Left lung (tissue), 10 donors: ENCODE results near the gene MYOCOS. TPM values are rescaled to one million over a fixed set of nuclear protein-coding genes. Genes with fewer than 3 reads are reported as not detected.
"Not testable (repeated sequence)": the region's sequence is repeated elsewhere in the genome, so short reads cannot be mapped to it uniquely, and the experiment has no call there.

Source experiments
- ATAC-seq: fragments of 200-7000 bp; cut with Tn5 transposase; one replicate; pipeline ENCODE4 v1.9.1; 2020; ENCODE audit warnings: moderate library complexity
- DNase-seq, 4 donors: peaks; one replicate each; pipeline ENCODE4 v3.0.0-alpha.2; 2013 to 2020
- H3K27ac ChIP-seq, 2 donors: fragments of 200-600 bp; sonication (generic) in 1 of 2; one replicate each; pipeline versions ENCODE4 v1.5.0 to v1.8.0; 2020 to 2021
- H3K27me3 ChIP-seq, 2 donors: fragments of 200-600 bp; sonication (generic) in 1 of 2; one replicate each; pipeline versions ENCODE4 v1.5.0 to v1.8.0; 2020 to 2021
- H3K36me3 ChIP-seq, 2 donors: fragments of 200-600 bp; sonication (generic) in 1 of 2; one replicate each; pipeline versions ENCODE4 v1.5.0 to v1.8.0; 2020 to 2021
- H3K4me1 ChIP-seq, 2 donors: fragments of 200-600 bp; one replicate each; pipeline ENCODE4 v1.8.0; 2021
- H3K4me3 ChIP-seq, 2 donors: fragments of 200-600 bp; sonication (generic) in 1 of 2; one replicate each; pipeline versions ENCODE4 v1.5.0 to v1.8.0; 2020 to 2021; ENCODE audit warnings: mild to moderate bottlenecking in 1 of 2
- H3K9me3 ChIP-seq, 2 donors: fragments of 200-600 bp; sonication (generic) in 1 of 2; one replicate each; pipeline versions ENCODE4 v1.5.0 to v1.8.0; 2020 to 2021
- intact Hi-C, 2 donors: fragments of 100-400 bp; cut with DNase I; formaldehyde crosslinking; loops; one replicate each; pipeline versions ENCODE4 v1.11.2 to v1.14.2; 2022
- polyA plus RNA-seq, 6 donors: library from polyadenylated mRNA; unstranded; fragments of 120-200 nt; gene quantifications; one replicate each; pipeline ENCODE4 v1.2.1, GENCODE V29; 2013; ENCODE audit not compliant: insufficient read length in 6 of 6
- total RNA-seq, 2 donors: library from RNA; stranded (reverse); fragmentation: NEBNext Ultra II Directional; extraction: Animal tissue kit (Norgen Biotek cat#: 25700); gene quantifications; one replicate each; pipeline ENCODE4 v1.2.1, GENCODE V29; 2021
- TF ChIP-seq, protein P1 (sequence below), 2 donors: fragments of 200-600 bp; sonication (generic) in 1 of 2; IDR thresholded peaks; one replicate each; pipeline versions ENCODE4 v1.5.0 to v1.8.0; 2021; ENCODE audit warnings: antibody characterized with exemption in 2 of 2
- donor health status: DM: no; HTN: yes; CAD: no.
- donor health status: DM: no; HTN: no; CAD: no.

MYOCOS gene
- total and polyA plus RNA-seq, 8 donors, result 0.13 to 0.31 (median 0.18) TPM; not detected in 2

DNA sequence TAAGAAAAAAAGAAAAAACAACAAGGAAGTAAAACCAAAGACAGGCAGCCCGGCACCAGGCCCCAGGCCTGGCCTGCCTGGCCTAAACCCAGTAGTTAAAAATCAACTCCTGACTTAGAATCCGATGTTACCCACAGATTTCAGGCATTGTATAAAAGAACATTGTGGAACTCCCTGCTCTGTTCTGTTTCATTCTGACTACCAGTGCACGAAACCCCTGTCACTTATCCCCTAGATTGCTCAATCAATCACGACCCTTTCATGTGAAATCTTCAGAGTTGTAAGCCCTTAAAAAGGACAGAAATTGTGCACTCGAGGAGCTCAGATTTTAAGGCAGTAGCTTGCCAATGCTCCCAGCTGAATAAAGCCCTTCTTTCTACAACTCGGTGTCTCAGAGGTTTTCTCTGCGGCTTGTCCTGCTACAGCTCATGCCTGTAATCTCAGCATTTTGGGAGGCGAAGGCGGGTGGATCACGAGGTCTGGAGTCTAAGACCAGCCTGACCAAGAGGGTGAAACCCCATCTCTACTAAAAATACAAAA is 15.6 kb upstream of the MYOCOS start:
- no peak for DNase-seq
- no peak overlapping the region for H3K4me3 ChIP-seq
- TF ChIP-seq, protein P1, sequence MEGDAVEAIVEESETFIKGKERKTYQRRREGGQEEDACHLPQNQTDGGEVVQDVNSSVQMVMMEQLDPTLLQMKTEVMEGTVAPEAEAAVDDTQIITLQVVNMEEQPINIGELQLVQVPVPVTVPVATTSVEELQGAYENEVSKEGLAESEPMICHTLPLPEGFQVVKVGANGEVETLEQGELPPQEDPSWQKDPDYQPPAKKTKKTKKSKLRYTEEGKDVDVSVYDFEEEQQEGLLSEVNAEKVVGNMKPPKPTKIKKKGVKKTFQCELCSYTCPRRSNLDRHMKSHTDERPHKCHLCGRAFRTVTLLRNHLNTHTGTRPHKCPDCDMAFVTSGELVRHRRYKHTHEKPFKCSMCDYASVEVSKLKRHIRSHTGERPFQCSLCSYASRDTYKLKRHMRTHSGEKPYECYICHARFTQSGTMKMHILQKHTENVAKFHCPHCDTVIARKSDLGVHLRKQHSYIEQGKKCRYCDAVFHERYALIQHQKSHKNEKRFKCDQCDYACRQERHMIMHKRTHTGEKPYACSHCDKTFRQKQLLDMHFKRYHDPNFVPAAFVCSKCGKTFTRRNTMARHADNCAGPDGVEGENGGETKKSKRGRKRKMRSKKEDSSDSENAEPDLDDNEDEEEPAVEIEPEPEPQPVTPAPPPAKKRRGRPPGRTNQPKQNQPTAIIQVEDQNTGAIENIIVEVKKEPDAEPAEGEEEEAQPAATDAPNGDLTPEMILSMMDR (IDR thresholded peaks at IDR 0.05), result no peak
- no peak overlapping the region for H3K27ac ChIP-seq
- H3K36me3 ChIP-seq, result no peaks in the 10 kb centered on the region
- H3K4me1 ChIP-seq, result peaks cover 0 to 10% of the 10 kb centered on the region in 2 donors
- no peaks in the 10 kb centered on the region for H3K27me3 ChIP-seq
- H3K9me3 ChIP-seq, result no peaks in the 10 kb centered on the region
- intact Hi-C loops, result no loop called here
- ATAC-seq, result no peak

DNA sequence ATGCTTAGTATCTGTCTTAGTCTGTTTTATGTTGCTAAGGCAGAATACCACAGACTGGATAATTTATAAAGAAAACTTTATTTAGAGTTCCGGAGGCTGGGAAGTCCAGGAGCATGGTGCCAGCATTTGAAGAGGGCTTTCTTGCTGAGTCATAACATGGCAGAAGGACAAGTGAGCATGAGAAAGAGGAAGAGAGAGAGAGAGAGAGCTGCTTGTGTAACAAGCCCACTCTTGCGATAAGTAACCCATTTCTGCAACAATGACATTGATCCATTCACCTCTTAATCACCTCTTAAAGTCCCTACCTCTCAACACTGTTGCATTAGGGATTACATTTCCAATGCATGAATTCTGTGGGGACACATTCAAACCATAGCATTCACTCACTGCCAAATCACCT is 11.7 kb upstream of the MYOCOS start:
- DNase-seq (no peak), ATAC-seq (peak; percentile 17)
- H3K4me1 ChIP-seq, result peaks cover 0 to 10% of the 10 kb centered on the region in 2 donors
- no peak overlapping the region for H3K4me3 ChIP-seq
- no peaks in the 10 kb centered on the region for H3K9me3 ChIP-seq
- no peaks in the 10 kb centered on the region for H3K36me3 ChIP-seq
- intact Hi-C loops, result no loop called here
- no peaks in the 10 kb centered on the region for H3K27me3 ChIP-seq
- H3K27ac ChIP-seq, result no peak overlapping the region
- TF ChIP-seq, protein P1 (IDR thresholded peaks at IDR 0.05), result no peak

DNA sequence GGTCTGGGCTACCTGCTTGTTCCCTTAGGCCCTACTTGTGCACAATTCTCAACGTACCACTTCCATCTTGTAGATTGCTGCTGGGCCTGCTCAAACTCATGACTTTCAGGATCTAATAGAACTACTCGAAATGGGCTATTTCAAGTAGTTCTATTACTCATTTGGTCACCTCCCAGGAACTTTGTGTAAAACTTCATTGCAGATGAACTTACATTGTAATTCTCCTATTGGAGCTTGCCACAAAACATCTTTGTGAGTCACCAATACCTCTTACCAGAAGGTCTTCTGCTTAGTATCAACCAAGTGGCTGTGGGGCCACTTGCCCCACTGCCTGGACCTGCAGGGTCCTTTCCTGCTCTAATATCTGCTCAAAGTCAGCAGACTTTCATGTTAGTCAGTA is 10.7 kb upstream of the MYOCOS start:
- Histone ChIP-seq H3K4me3 (no peak overlapping the region), H3K4me1 (peaks cover 0 to 10% of the 10 kb centered on the region in 2 donors), H3K27me3 (no peaks in the 10 kb centered on the region), H3K27ac (no peak overlapping the region), H3K36me3 (no peaks in the 10 kb centered on the region), H3K9me3 (no peaks in the 10 kb centered on the region)
- ATAC-seq (no peak), DNase-seq (no peak)
- intact Hi-C loops, result no loop called here
- TF ChIP-seq, protein P1 (IDR thresholded peaks at IDR 0.05), result no peak

DNA sequence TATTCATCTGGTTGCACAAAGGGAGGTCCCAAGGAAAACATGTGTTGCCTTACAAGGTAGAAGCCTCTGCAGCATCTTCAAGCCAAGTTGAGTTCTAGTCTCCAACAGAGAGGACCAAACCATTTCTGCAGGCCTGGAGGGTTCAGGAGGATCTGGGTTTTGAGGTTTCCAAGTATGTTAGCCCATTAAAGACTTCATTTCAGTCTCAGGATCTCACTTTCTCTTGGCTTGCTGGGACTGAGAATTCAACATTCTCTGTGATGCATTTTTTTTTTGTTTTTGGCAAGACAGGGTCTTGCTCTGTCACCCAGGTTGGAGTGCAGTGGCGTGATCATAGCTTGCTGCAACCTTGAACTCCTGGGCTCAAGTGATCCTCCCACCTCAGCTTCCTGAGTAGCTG is 8.8 kb upstream of the MYOCOS start:
- TF ChIP-seq, protein P1 (IDR thresholded peaks at IDR 0.05), result no peak
- no peak for ATAC-seq
- Histone ChIP-seq H3K36me3 (no peaks in the 10 kb centered on the region), H3K9me3 (no peaks in the 10 kb centered on the region), H3K4me3 (no peak overlapping the region), H3K27me3 (no peaks in the 10 kb centered on the region), H3K4me1 (peaks cover 0 to 10% of the 10 kb centered on the region in 2 donors), H3K27ac (no peak overlapping the region)
- no peak for DNase-seq
- intact Hi-C loops, result no loop called here

DNA sequence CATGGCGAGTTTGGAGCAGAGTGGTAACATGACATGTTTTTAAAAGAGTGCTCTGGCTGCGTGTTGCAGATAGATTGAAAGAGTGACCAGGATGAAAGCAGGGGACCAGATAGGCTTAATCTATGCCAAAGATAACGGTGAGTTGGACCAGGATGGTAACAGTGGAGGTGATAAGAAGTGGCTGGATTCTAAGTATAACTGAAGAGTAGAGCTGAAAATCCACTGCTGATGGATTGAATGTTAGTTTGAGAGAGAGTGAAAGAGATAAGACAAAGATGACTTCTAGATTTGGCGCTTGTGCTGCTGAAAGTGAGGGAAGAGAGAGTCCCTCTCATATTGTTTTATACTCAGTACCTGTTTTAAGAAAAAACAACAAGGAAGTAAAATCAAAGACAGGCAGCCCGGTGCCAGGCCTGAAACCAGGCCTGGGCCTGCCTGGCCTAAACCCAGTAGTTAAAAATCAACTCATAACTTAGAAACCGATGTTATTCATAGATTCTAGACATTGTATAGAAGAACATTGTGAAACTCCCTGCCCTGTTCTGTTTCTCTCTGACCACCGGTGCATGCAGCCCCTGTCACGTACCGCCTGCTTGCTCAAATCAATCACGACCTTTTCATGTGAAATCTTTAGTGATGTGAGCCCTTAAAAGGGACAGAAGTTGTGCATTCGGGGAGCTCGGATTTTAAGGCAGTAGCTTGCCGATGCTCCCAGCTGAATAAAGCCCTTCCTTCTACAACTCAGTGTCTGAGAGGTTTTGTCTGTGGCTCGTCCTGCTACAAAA is 6.7 kb upstream of the MYOCOS start:
- H3K36me3 ChIP-seq, ATAC-seq, H3K27ac ChIP-seq, H3K4me3 ChIP-seq, H3K27me3 ChIP-seq, H3K9me3 ChIP-seq, H3K4me1 ChIP-seq, DNase-seq, intact Hi-C loops: not testable (repeated sequence)
